HepG2 (cell line): ENCODE measurements around the gene UNC5CL. TPM values are rescaled to one million over a fixed set of nuclear protein-coding genes. Genes with fewer than 3 reads are reported as not detected.

Experiments used
- ATAC-seq: fragments of 200-7000 bp; cut with Tn5 transposase; 3 replicates; pipeline ENCODE4 v1.9.1; 2020; ENCODE audit warnings: mild to moderate bottlenecking, moderate library complexity
- BruUV-seq: library from RNA; stranded (reverse); fragments of 400-500 nt; replicated peaks from 2 replicates; lab custom pipeline; 2021; lab: Mats Ljungman, UMichigan
- CTCF ChIA-PET: fragments of 300-600 bp; formaldehyde crosslinking; extraction: SDS; loops from one replicate; lab custom pipeline; 2021; ENCODE audit warnings: low total read pairs, inconsistent platforms, low intra/inter-chr PET ratio; lab: Yijun Ruan, JAX
- POLR2A ChIA-PET: fragments of 350-600 bp; sonication (Branson Sonifier 250); formaldehyde crosslinking; loops from one replicate; lab custom pipeline; 2020; ENCODE audit warnings: antibody characterized with exemption, inconsistent platforms; lab: Yijun Ruan, JAX
- DNase-seq: peaks from one replicate; pipeline ENCODE4 v3.0.0-alpha.2; 2015; ENCODE audit warnings: low spot score
- FAIRE-seq: peaks from 3 replicates; lab custom pipeline; 2011; peaks lifted over from hg19 to GRCh38; lab: Jason Lieb, UNC
- H2AFZ ChIP-seq: one replicate; pipeline ENCODE4 v1.6.1; 2011; ENCODE audit warnings: low read length, inconsistent platforms
- H3K27ac ChIP-seq: fragments of 300-600 bp; 3 replicates; pipeline ENCODE4 v1.8.0; 2011; ENCODE audit warnings: mixed run types, mild to moderate bottlenecking, mixed read lengths, low read length, inconsistent platforms; ENCODE audit not compliant: insufficient read depth; ENCODE audit errors: extremely low read length
- H3K27me3 ChIP-seq, 2 experiments: fragments of 200-600 bp in 1 of 2; 2 replicates in 1 of 2; 3 replicates in 1 of 2; pipeline versions ENCODE4 v1.6.0 to v1.8.0; 2011; ENCODE audit warnings: low read length in 2 of 2, mild to moderate bottlenecking in 2 of 2, moderate library complexity in 2 of 2, inconsistent platforms in 1 of 2; ENCODE audit not compliant: insufficient read depth in 2 of 2, control insufficient read depth in 1 of 2
- H3K36me3 ChIP-seq, 2 experiments: fragments of 200-600 bp in 1 of 2; replicated peaks in 1 of 2; 2 replicates in 1 of 2; 3 replicates in 1 of 2; pipeline versions ENCODE4 v1.5.1 to v1.8.0; 2011; ENCODE audit warnings: low read length in 2 of 2, inconsistent platforms in 1 of 2; ENCODE audit not compliant: insufficient read depth in 2 of 2, control insufficient read depth in 1 of 2
- H3K4me1 ChIP-seq: 2 replicates; pipeline ENCODE4 v1.5.1; 2012; ENCODE audit warnings: low read length, inconsistent platforms; ENCODE audit not compliant: insufficient read depth
- H3K4me2 ChIP-seq: 2 replicates; pipeline ENCODE4 v1.6.0; 2011; ENCODE audit warnings: low read depth, low read length, inconsistent platforms
- H3K4me3 ChIP-seq, 3 experiments: fragments of 200-600 bp in 1 of 3; sonication (generic), shearing (Covaris generic) in 1 of 3; replicated peaks in 1 of 3; 2 replicates each; pipeline ENCODE4 v1.5.1; 2011 to 2016; ENCODE audit warnings: low read length in 3 of 3, inconsistent platforms in 2 of 3, low read depth in 2 of 3, mild to moderate bottlenecking in 2 of 3, control low read depth in 1 of 3, mixed read lengths in 1 of 3; ENCODE audit not compliant: insufficient read depth in 1 of 3
- H3K79me2 ChIP-seq: one replicate; pipeline ENCODE4 v1.6.1; 2011; ENCODE audit warnings: low read length, inconsistent platforms; ENCODE audit not compliant: insufficient read depth
- H3K9ac ChIP-seq: 2 replicates; pipeline ENCODE4 v1.6.0; 2011; ENCODE audit warnings: mild to moderate bottlenecking, low read depth, low read length, inconsistent platforms; ENCODE audit not compliant: insufficient read depth
- H3K9me3 ChIP-seq: 2 replicates; pipeline ENCODE4 v1.5.1; 2012; ENCODE audit warnings: mild to moderate bottlenecking, low read length
- H4K20me1 ChIP-seq: 2 replicates; pipeline ENCODE4 v1.6.0; 2011; ENCODE audit warnings: inconsistent platforms, mild to moderate bottlenecking, low read length, moderate library complexity; ENCODE audit not compliant: insufficient read depth
- ATRX ChIP-seq: sonication (generic); formaldehyde crosslinking; IDR thresholded peaks from 2 replicates; pipeline ENCODE4 v1.4.0; 2020; ENCODE audit warnings: missing genetic modification reagents, borderline replicate concordance
- BATF2 ChIP-seq: sonication (generic); formaldehyde crosslinking; IDR thresholded peaks from 2 replicates; pipeline ENCODE4 v1.8.0; 2022; ENCODE audit warnings: mild to moderate bottlenecking, missing genetic modification reagents, moderate library complexity
- CBFB ChIP-seq: sonication (generic); formaldehyde crosslinking; IDR thresholded peaks from 2 replicates; pipeline ENCODE4 v1.4.0; 2020; ENCODE audit warnings: missing genetic modification reagents
- KAT7 ChIP-seq: IDR thresholded peaks from 2 replicates; pipeline ENCODE4 v1.6.1; 2018; ENCODE audit warnings: borderline replicate concordance, missing compliant biosample characterization
- KDM6A ChIP-seq: IDR thresholded peaks from 2 replicates; pipeline ENCODE4 v1.6.1; 2016; ENCODE audit warnings: low read depth
- MAFK ChIP-seq, 2 experiments: IDR thresholded peaks in 1 of 2; conservative IDR thresholded peaks in 1 of 2; 2 replicates each; pipeline ENCODE4 v1.6.1; 2011; ENCODE audit warnings: improper control_type of control experiment in 2 of 2, low read length in 2 of 2
- MEF2D ChIP-seq: sonication (generic); formaldehyde crosslinking; IDR thresholded peaks from 2 replicates; pipeline ENCODE4 v1.5.1; 2020; ENCODE audit warnings: mild to moderate bottlenecking, missing genetic modification reagents
- POLR2A ChIP-seq, 2 experiments: IDR thresholded peaks; 2 replicates each; pipeline ENCODE4 v1.6.1; 2011; ENCODE audit warnings: low read depth in 2 of 2, low read length in 2 of 2, mild to moderate bottlenecking in 1 of 2, moderate library complexity in 1 of 2; ENCODE audit not compliant: insufficient read depth in 1 of 2
- SNAI1 ChIP-seq: sonication (generic); formaldehyde crosslinking; IDR thresholded peaks from 2 replicates; pipeline ENCODE4 v1.5.0; 2020; ENCODE audit warnings: mild to moderate bottlenecking, missing genetic modification reagents, borderline replicate concordance
- STAG1 ChIP-seq: sonication (generic); formaldehyde crosslinking; IDR thresholded peaks from 2 replicates; pipeline ENCODE4 v1.4.0; 2020; ENCODE audit warnings: missing genetic modification reagents
- TBX2 ChIP-seq: sonication (generic); formaldehyde crosslinking; IDR thresholded peaks from 2 replicates; pipeline ENCODE4 v1.5.0; 2020; ENCODE audit warnings: missing genetic modification reagents, mild to moderate bottlenecking, borderline replicate concordance
- TFAP4 ChIP-seq: sonication (generic); IDR thresholded peaks from 2 replicates; pipeline ENCODE4 v1.6.1; 2016; ENCODE audit warnings: low read depth, borderline replicate concordance
- TFE3 ChIP-seq: IDR thresholded peaks from 2 replicates; pipeline ENCODE4 v1.6.1; 2016
- THYN1 ChIP-seq: sonication (generic); formaldehyde crosslinking; IDR thresholded peaks from 2 replicates; pipeline ENCODE4 v1.8.1; 2023; ENCODE audit warnings: low read depth, mild to moderate bottlenecking, moderate library complexity, missing genetic modification reagents, borderline replicate concordance
- ZNF225 ChIP-seq: sonication (generic); formaldehyde crosslinking; IDR thresholded peaks from 2 replicates; pipeline ENCODE4 v1.4.0; 2020; ENCODE audit warnings: mild to moderate bottlenecking, missing genetic modification reagents
- ZNF329 ChIP-seq: sonication (generic); formaldehyde crosslinking; IDR thresholded peaks from 2 replicates; pipeline ENCODE4 v1.9.0; 2021; ENCODE audit warnings: low read depth, mild to moderate bottlenecking, missing genetic modification reagents
- ZNF354B ChIP-seq: sonication (generic); formaldehyde crosslinking; IDR thresholded peaks from 2 replicates; pipeline ENCODE4 v1.8.0; 2022; ENCODE audit warnings: mild to moderate bottlenecking, missing genetic modification reagents
- ZNF44 ChIP-seq: sonication (generic); formaldehyde crosslinking; IDR thresholded peaks from 2 replicates; pipeline ENCODE4 v1.5.1; 2020; ENCODE audit warnings: mild to moderate bottlenecking, missing genetic modification reagents
- ZNF446 ChIP-seq: sonication (generic); formaldehyde crosslinking; IDR thresholded peaks from 2 replicates; pipeline ENCODE4 v1.5.0; 2020; ENCODE audit warnings: mild to moderate bottlenecking, missing genetic modification reagents
- WGBS: methylation state at CpG from one replicate; pipeline ENCODE4 v1.1.6; 2017; ENCODE audit warnings: low lambda C conversion rate; 5-methylcytosine and 5-hydroxymethylcytosine counted together
- in situ Hi-C: cut with HindIII; loops from 2 replicates; pipeline ENCODE4 v1.10.0; 2017; ENCODE audit warnings: low pct_unique_long_range_greater_than_20kb; ENCODE audit not compliant: extremely low pct_ligation_motif_present
- intact Hi-C: fragments of 100-400 bp; cut with micrococcal nuclease; formaldehyde crosslinking; loops from one replicate; pipeline ENCODE4 v1.10.0; 2022; ENCODE audit not compliant: unreplicated experiment
- polyA plus RNA-seq, 8 experiments: library from polyadenylated mRNA; depleted of rRNA in 3 of 8; stranded (reverse) in 7 of 8; unstranded in 1 of 8; fragments of >200 nt; fragmentation: Illumina TruSeq in 4 of 8; extraction: Trizol in 4 of 8; gene quantifications; 2 replicates each; pipeline versions ENCODE4 v1.2.1 to v1.2.3, GENCODE V29; 2011 to 2016; ENCODE audit warnings: low read depth in 4 of 8, missing spikeins in 1 of 8, mixed read lengths in 1 of 8; ENCODE audit not compliant: insufficient read depth in 1 of 8
- total RNA-seq, 5 experiments: library from RNA; depleted of rRNA; stranded (reverse); fragments of >200 nt; fragmentation: Illumina TruSeq; extraction: Trizol; gene quantifications; 2 replicates each; pipeline ENCODE4 v1.2.3, GENCODE V29; 2016; ENCODE audit warnings: low read depth in 1 of 5
- TF ChIP-seq, protein P1 (sequence below): sonication (generic); formaldehyde crosslinking; IDR thresholded peaks from 2 replicates; pipeline ENCODE4 v1.4.0; 2020; ENCODE audit warnings: mild to moderate bottlenecking, missing genetic modification reagents
- TF ChIP-seq, protein P2 (sequence below): sonication (generic); formaldehyde crosslinking; IDR thresholded peaks from 2 replicates; pipeline ENCODE4 v1.5.1; 2020; ENCODE audit warnings: missing genetic modification reagents, mild to moderate bottlenecking, borderline replicate concordance

The UNC5CL gene
- total and polyA plus RNA-seq, 2 of the 13 experiments (the other 11 are each of a cell fraction or from before 2014, with no cell fraction given), result 2.4 to 2.5 TPM

DNA sequence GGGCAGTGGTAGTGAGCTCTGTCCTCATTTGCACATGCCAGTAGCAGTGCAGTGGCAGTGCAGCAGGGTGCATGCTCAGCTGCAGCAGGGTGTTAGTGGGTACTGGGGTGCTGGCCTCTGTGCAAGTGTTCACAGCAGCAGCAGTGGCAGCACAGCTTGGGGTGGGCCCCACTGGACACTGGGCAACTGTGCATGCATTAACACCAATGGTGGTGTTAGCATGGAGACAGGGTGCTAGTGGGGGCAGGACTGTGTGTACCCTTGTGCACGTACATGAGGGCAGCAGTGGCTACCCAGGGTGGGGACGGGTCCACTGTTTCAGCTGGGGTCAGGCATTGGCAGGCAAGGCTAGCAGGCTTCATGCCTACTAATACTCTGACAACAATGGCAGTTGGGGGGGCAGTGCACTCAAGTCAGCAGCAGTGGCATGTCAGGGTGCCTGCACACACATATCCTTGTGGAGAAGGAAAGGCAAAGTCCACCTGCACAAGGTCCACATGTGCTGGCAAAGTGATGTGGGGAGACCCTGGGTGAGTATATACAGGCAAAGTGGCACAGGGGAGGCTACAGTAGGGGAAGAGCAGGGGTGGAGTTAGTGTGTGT, 60.2 kb downstream of the UNC5CL start (continued):
- TF ChIP-seq ZNF225 (CRISPR knock-in tag) (0 out of 2 replicates have a peak, but pooled peaks have one; percentile 15), CBFB (CRISPR knock-in tag) (no peak), MEF2D (no peak), STAG1 (CRISPR knock-in tag) (no peak), KAT7 (CRISPR knock-in tag) (no peak), TFE3 (no peak)

DNA sequence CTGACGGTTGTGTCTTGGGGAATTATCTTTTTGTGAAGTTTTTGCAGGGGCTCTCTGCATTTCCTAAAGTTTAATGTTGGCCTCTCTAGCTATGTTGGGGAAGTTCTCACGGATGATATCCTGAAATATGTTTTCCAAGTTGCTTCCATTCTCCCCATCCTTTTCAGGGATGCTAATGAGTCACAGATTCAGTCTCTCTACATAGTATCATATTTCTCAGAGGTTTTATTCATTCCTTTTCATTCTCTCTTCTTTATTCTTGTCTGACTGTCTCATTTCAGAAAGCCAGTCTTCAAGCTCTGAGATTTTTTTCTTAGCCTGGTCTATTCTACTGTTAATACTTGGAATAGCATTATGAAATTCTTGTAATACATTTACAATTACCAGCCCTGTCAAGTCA, 61.3 kb downstream of the UNC5CL start:
- Histone ChIP-seq H3K79me2 (no peaks in the 10 kb centered on the region), H3K9ac (no peak overlapping the region), H3K27ac (no peak overlapping the region), H2AFZ (no peak overlapping the region), H3K9me3 (no peaks in the 10 kb centered on the region), H3K4me3 (no peak overlapping the region), H3K36me3 (no peaks in the 10 kb centered on the region), H3K4me1 (peaks cover 28% of the 10 kb centered on the region), H3K4me2 (no peak overlapping the region), H4K20me1 (no peaks in the 10 kb centered on the region), H3K27me3 (peaks cover 2 to 6% of the 10 kb centered on the region in 2 experiments)
- no peak for TF ChIP-seq SNAI1 (CRISPR knock-in tag)
- TF ChIP-seq ZNF44 (CRISPR knock-in tag), result no peak
- no peak for TF ChIP-seq THYN1 (CRISPR knock-in tag)
- TF ChIP-seq ATRX (CRISPR knock-in tag), result no peak
- no peak for TF ChIP-seq ZNF446 (CRISPR knock-in tag)
- TF ChIP-seq ZNF354B, result no peak
- TF ChIP-seq, protein P1, sequence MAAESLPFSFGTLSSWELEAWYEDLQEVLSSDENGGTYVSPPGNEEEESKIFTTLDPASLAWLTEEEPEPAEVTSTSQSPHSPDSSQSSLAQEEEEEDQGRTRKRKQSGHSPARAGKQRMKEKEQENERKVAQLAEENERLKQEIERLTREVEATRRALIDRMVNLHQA (CRISPR knock-in tag), result no peak
- TF ChIP-seq ZNF329 (CRISPR knock-in tag), result no peak
- no peak for TF ChIP-seq TFAP4
- no peak for TF ChIP-seq TBX2
- no peak for TF ChIP-seq BATF2 (CRISPR knock-in tag)
- TF ChIP-seq, protein P2, sequence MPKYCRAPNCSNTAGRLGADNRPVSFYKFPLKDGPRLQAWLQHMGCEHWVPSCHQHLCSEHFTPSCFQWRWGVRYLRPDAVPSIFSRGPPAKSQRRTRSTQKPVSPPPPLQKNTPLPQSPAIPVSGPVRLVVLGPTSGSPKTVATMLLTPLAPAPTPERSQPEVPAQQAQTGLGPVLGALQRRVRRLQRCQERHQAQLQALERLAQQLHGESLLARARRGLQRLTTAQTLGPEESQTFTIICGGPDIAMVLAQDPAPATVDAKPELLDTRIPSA, result no peak
- no peak for TF ChIP-seq KDM6A (CRISPR knock-in tag)
- TF ChIP-seq MAFK (conservative IDR thresholded peaks at IDR 0.05 in 1 of 2, IDR thresholded peaks at IDR 0.05 in 1 of 2; ENCODE audit: low read length in 2 of 2), result no peak
- TF ChIP-seq POLR2A (IDR thresholded peaks at IDR 0.05; ENCODE audit: insufficient read depth in 1 of 2, low read depth in 2 of 2, low read length in 2 of 2), result no peak
- ATAC-seq, result no peak
- 38% methylated on average over 2 of the region's 2 CpGs for WGBS
- no peak for DNase-seq
- no TSS peak for BruUV-seq
- intact Hi-C loops (no loop called here), in situ Hi-C loops (no loop called here)
- no peak for FAIRE-seq
- ChIA-PET CTCF (no interaction called here), POLR2A (no interaction called here)
